HG03103 (cell line): ENCODE results near the gene TSTD1.
"Not testable (repeated sequence)": the region's sequence is repeated elsewhere in the genome, so short reads cannot be mapped to it uniquely, and the experiment has no call there.

Experiments
- ATAC-seq: cut with Tn5 transposase; IDR thresholded peaks from one replicate; pipeline ENCODE4 v1.9.1; 2021; ENCODE audit warnings: low read depth; ENCODE audit not compliant: unreplicated experiment

Gene TSTD1

DNA sequence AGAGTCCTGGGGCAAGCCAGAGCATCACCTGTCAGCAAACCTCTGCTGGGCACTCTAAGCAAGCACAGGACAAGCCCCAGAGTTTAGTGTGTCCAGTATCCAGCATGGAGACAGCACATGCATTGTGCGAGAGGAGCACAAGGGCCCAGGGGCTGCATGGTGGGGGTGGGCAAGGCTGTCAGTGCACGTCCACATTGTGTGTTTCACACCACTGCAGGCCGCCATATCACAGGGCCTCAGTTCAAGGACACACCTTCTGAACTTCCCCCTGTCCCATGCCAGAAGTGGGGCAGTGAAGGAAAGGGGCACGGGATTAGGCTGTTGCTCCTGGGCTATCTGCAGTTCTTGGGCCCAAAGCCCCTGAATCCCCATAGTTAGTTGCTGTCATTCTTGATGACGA lies 782 bp upstream of the TSTD1 start:
- no peak for ATAC-seq

DNA sequence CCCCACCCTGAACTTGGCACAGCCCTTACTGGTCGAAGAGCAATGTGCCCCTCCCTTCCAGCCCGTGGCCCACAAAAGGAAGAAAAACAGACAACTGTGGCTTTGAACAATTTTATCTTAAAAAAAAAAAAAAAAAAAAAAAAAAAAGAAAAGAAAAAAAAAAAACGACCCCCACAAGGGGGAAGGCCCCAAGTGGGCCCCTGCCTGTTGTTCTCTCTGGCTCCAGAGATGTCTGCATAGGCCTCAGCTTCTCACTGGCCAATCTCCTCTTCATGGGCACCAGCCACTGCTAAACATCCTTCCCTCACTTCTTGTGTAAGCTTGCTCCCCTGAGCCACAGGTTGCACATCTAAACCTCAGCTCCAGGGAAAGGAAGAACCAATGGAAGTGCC lies 386 bp upstream of the TSTD1 start:
- no peak for ATAC-seq

- no peak for ATAC-seq
These were observed 872 bp downstream of the TSTD1 start for GRCh38 chr1:161037661-161038522.

GRCh38 chr1:161033751-161034150 lies 5.0 kb downstream of the TSTD1 start:
- ATAC-seq, result no peak

GRCh38 chr1:161032409-161032808 lies 6.4 kb downstream of the TSTD1 start:
- no peak for ATAC-seq

DNA sequence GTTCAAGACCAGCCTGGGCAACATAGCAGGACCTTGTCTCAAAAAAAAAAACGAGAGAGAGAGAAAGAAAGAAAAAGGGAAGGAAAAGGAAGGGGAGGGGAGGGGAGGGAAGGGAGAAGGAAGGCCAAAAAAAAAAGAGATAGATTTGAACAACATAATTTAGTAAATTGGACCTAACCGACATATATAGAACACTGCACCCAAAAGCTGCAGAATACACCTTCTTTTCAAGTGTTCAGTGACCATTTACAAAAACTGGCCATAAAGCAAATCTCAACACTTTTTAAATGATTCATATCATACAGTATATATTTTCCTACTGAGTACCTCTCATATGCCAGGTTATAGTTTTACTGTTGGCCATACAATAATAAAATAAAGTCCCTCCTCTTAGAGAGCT lies 6.9 kb downstream of the TSTD1 start:
- no peak for ATAC-seq

GRCh38 chr1:161029466-161029865 lies 9.3 kb downstream of the TSTD1 start:
- not testable (repeated sequence) for ATAC-seq

DNA sequence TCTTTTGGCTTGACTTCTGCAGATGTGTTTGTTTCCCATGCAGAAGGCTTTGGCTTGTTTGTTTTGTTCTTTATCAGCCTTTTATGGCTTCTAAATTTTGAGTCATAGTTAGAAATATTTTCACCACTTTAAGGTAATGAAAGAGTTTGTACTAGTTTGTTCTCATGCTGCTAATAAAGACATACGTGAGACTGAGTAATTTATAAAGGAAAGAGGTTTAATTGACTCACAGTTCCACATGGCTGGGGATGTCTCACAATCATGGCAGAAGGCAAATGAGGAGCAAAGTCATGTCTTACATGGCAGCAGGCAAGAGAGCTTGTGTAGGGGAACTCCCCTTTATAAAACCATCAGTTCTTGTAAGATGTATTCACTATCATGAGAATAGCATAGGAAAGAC lies 11.8 kb downstream of the TSTD1 start:
- ATAC-seq, result not testable (repeated sequence)

DNA sequence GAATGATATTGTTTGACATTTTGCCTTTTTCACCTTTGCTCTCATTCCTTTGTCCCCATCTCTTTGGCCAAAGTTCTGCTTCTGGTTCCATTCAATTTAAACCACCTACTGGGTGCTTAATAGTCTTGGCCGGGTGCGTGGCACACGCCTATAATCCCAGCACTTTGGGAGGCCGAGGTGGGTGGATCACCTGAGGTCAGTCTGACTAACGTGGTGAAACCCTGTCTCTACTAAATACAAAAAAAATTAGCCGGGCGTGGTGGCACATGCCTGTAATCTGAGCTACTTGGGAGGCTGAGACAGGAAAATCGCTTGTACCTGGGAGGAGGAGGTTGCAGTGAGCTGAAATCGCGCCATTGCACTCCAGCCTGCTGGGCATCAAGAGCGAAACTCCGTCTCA lies 16.3 kb downstream of the TSTD1 start:
- ATAC-seq, result not testable (repeated sequence)

DNA sequence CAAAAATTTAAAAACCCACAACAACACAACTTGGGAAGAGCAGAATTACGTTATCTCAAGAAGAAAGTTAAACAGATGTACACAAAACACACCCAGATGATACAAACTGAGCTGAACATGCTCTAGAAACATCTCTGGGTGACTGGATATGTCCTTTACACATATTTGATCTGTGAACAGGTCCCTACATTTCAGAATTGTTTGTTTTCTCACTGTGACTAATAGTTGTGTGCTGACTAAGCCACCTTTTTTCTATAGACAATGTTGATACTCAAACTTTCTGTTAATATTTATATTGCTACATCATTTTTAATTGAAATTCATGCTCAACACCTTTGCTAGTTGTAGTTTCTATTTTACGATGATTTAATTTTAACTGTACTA lies 16.8 kb downstream of the TSTD1 start:
- no peak for ATAC-seq

- peak; percentile 84 for ATAC-seq
These were observed 17.4 kb downstream of the TSTD1 start for GRCh38 chr1:161021165-161021969.

GRCh38 chr1:161020509-161021164 lies 18.1 kb downstream of the TSTD1 start, which contains the start of gene F11R:
Gene F11R (minus strand): TSS chr1:161021152. CDS start chr1:161021073, 79 bp downstream.
- ATAC-seq, result peak; percentile 30

DNA sequence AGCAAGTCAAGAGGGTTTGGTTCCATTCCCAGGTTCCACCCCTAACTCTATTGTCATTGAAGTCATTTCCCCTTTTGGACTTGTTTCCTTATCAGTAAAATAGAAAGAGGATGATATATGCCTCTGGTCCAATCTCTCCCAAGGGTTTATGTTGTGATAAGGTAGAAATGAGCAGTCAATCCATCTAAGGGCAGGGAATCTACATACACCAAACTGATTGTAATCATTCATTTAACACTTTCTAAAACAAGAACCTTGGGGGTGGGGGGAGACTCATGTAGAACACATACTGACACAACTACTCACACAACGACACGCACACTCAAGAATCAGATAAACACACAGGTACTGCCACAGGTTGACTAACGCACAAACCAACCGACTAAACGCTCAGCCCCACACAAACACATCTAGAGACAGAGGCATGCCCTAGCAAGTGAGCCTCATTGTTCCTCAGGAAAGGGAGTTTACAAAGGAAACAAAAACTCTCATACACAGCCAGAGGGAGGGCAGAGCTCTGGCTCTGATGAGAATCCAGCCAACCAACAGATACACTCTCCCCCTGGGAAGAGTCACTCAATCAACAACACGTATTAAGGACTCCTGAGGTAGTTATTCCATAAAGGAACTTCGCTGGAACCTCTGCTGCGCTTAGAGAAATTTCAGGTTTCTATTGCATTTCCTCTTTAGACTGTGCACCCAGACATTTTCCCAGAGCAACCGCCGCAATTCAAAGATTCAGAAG lies 18.8 kb downstream of the TSTD1 start:
- no peak for ATAC-seq

- not testable (repeated sequence) for ATAC-seq
These were observed 19.6 kb downstream of the TSTD1 start for GRCh38 chr1:161019111-161019660.

GRCh38 chr1:161018631-161018930 lies 20.2 kb downstream of the TSTD1 start:
- ATAC-seq, result no peak

GRCh38 chr1:161017756-161018630 lies 20.8 kb downstream of the TSTD1 start:
- no peak for ATAC-seq

GRCh38 chr1:161017181-161017580 lies 21.6 kb downstream of the TSTD1 start:
- ATAC-seq, result not testable (repeated sequence)

- not testable (repeated sequence) for ATAC-seq
These were observed 22.1 kb downstream of the TSTD1 start for GRCh38 chr1:161016683-161017082.

- peak; percentile 85 for ATAC-seq
These were observed 25.1 kb downstream of the TSTD1 start for GRCh38 chr1:161013488-161014230.
